IPS DF 6.9 (cell line): ENCODE measurements around the gene GRM3.

ENCODE experiments used
- DNase-seq: peaks from one replicate; pipeline ENCODE4 v3.0.0-alpha.2; 2013; ENCODE audit warnings: low read depth, low spot score
- H3K27ac ChIP-seq: one replicate; pipeline ENCODE4 v1.5.1; 2013; ENCODE audit warnings: low read length, control low read depth
- H3K27me3 ChIP-seq: 2 replicates; pipeline ENCODE4 v1.6.1; 2013; ENCODE audit warnings: mild to moderate bottlenecking, low read length; ENCODE audit not compliant: control insufficient read depth, insufficient read depth
- H3K36me3 ChIP-seq: 2 replicates; pipeline ENCODE4 v1.6.1; 2013; ENCODE audit warnings: low read length; ENCODE audit not compliant: control insufficient read depth, insufficient read depth
- H3K4me1 ChIP-seq: 2 replicates; pipeline ENCODE4 v1.6.1; 2013; ENCODE audit warnings: low read length; ENCODE audit not compliant: control insufficient read depth, insufficient read depth
- H3K4me3 ChIP-seq: 2 replicates; pipeline ENCODE4 v1.5.1; 2013; ENCODE audit warnings: mild to moderate bottlenecking, low read length
- H3K9me3 ChIP-seq: 2 replicates; pipeline ENCODE4 v1.6.1; 2013; ENCODE audit warnings: low read length, inconsistent platforms; ENCODE audit not compliant: control insufficient read depth, insufficient read depth
- WGBS: extraction: QIAGEN DNeasy Blood & Tissue Kit; methylation state at CpG from one replicate; pipeline ENCODE4 v1.1.7; 2013; ENCODE audit warnings: mixed read lengths, missing lambda C conversion rate; ENCODE audit not compliant: insufficient read length, insufficient coverage; 5-methylcytosine and 5-hydroxymethylcytosine counted together

The GRM3 gene

GRCh38 chr7:86884152-86884551 is 240.4 kb downstream of the GRM3 start:
- DNase-seq = no peak
- WGBS = no CpG with 5 or more reads among the region's 2 CpGs
- H3K4me3 ChIP-seq = no peak overlapping the region
- H3K36me3 ChIP-seq = no peaks in the 10 kb centered on the region
- H3K4me1 ChIP-seq = no peaks in the 10 kb centered on the region
- H3K27ac ChIP-seq = no peak overlapping the region
- no peaks in the 10 kb centered on the region for H3K27me3 ChIP-seq
- no peaks in the 10 kb centered on the region for H3K9me3 ChIP-seq

DNA sequence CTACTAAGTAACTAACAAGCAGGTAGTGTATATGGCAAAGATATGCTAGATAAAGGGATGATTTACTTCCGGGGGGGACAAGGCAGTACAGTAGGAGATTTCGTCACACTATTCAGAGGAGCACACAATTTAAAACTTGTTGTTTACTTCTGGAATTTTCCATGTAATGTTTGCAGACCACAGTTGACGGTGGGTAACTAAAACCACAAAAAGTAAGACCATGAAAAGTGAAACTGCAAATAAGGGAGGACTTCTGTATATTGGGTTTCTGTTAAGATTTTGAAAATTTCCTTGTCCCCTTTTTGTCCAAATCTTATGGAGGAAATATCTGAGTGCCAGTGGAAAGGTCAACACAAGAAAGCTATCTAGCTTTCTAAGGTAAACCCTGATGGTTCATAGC is 245.8 kb downstream of the GRM3 start:
- no peaks in the 10 kb centered on the region for H3K36me3 ChIP-seq
- no peak overlapping the region for H3K4me3 ChIP-seq
- no peak overlapping the region for H3K27ac ChIP-seq
- H3K9me3 ChIP-seq = no peaks in the 10 kb centered on the region
- no peaks in the 10 kb centered on the region for H3K27me3 ChIP-seq
- no peaks in the 10 kb centered on the region for H3K4me1 ChIP-seq
- no peak for DNase-seq
- no CpG with 5 or more reads among the region's 3 CpGs for WGBS

GRCh38 chr7:86898171-86898570 is 254.5 kb downstream of the GRM3 start:
- no peaks in the 10 kb centered on the region for H3K27me3 ChIP-seq
- no peak overlapping the region for H3K4me3 ChIP-seq
- peaks cover 4% of the 10 kb centered on the region; the same call in 1 of the 2 replicates for H3K36me3 ChIP-seq
- DNase-seq = no peak
- H3K9me3 ChIP-seq = no peaks in the 10 kb centered on the region
- H3K4me1 ChIP-seq = no peaks in the 10 kb centered on the region
- WGBS = no CpG with 5 or more reads among the region's 2 CpGs
- H3K27ac ChIP-seq = no peak overlapping the region

GRCh38 chr7:86900886-86901285 is 257.2 kb downstream of the GRM3 start:
- H3K27me3 ChIP-seq = no peaks in the 10 kb centered on the region
- DNase-seq = no peak

DNA sequence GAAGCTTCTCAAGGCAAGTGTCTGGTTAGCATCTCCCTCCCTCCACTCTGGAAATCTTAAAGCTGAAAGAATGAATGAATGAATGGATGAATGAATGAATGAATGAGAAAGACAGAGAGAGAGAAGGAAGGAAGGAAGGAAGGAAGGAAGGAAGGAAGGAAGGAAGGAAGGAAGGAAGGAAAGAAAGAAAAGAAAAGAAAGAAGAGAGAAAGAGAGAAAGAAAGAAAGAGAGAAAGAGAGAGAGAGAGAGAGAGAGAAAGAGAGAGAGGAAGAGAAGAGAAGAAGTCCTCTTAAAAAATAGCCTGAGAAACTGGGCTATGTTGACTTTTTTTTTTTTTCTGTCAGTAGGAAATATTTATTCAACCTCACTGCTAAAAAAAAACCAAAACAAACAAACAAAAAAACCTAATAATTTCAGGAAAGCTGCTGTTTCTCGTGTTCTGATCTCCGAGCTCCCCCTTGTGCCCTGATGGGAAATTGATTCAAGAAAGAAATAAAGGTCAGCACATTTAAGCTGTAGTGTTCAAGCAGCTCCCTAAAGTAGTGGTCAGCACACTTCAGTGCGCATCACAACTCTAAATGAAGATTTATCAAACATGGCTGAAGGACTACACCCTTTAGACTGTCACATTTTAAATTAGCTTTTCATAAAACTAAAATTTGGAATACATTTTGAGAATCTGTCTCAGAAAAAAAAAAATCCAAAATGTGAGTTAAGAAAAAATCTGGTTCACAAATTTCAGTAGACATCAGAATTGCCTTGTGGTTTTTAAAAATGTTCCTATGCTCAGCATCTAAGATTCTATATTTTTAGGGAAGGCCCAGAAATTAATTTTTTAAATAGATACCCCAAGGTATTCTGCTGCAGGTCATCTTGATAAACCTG is 261.5 kb downstream of the GRM3 start:
- no peaks in the 10 kb centered on the region for H3K4me1 ChIP-seq
- H3K27ac ChIP-seq = no peak overlapping the region
- DNase-seq = no peak
- no peak overlapping the region for H3K4me3 ChIP-seq
- no peaks in the 10 kb centered on the region for H3K27me3 ChIP-seq
- H3K9me3 ChIP-seq = no peaks in the 10 kb centered on the region
- WGBS = no CpG with 5 or more reads among the region's 3 CpGs
- H3K36me3 ChIP-seq = no peaks in the 10 kb centered on the region

More at GRCh38 chr7:86900886-86901285, 257.2 kb downstream of the GRM3 start:
- Histone ChIP-seq H3K4me3 (no peak overlapping the region), H3K4me1 (no peaks in the 10 kb centered on the region), H3K36me3 (peaks cover 4% of the 10 kb centered on the region; the same call in 1 of the 2 replicates), H3K9me3 (no peaks in the 10 kb centered on the region), H3K27ac (no peak overlapping the region)

GRCh38 chr7:86908948-86909347 is 265.2 kb downstream of the GRM3 start:
- Histone ChIP-seq H3K4me1 (no peaks in the 10 kb centered on the region), H3K4me3 (no peak overlapping the region), H3K27me3 (no peaks in the 10 kb centered on the region), H3K9me3 (no peaks in the 10 kb centered on the region), H3K36me3 (no peaks in the 10 kb centered on the region), H3K27ac (no peak overlapping the region)
- no CpG with 5 or more reads among the region's 1 CpG for WGBS
- no peak for DNase-seq

GRCh38 chr7:86911659-86912058 is 267.9 kb downstream of the GRM3 start:
- Histone ChIP-seq H3K27me3 (no peaks in the 10 kb centered on the region), H3K4me1 (no peaks in the 10 kb centered on the region), H3K27ac (no peak overlapping the region), H3K4me3 (no peak overlapping the region), H3K36me3 (no peaks in the 10 kb centered on the region), H3K9me3 (no peaks in the 10 kb centered on the region)
- no CpG with 5 or more reads among the region's 1 CpG for WGBS
- DNase-seq = no peak

GRCh38 chr7:86913709-86914108 is 270.0 kb downstream of the GRM3 start:
- H3K4me3 ChIP-seq = no peak overlapping the region
- WGBS = no CpG with 5 or more reads among the region's 4 CpGs
- no peaks in the 10 kb centered on the region for H3K36me3 ChIP-seq
- H3K4me1 ChIP-seq = no peaks in the 10 kb centered on the region
- H3K27me3 ChIP-seq = no peaks in the 10 kb centered on the region
- DNase-seq = no peak
- no peak overlapping the region for H3K27ac ChIP-seq
- no peaks in the 10 kb centered on the region for H3K9me3 ChIP-seq
